HFF-Myc (cell line): Measurements from ENCODE around the gene EPC2.
A peak's percentile ranks its signal among the peaks of the same experiment; 100 is the strongest.
"Not testable (repeated sequence)": the region's sequence is repeated elsewhere in the genome, so short reads cannot be mapped to it uniquely, and the experiment has no call there.

ENCODE experiments used
- DNase-seq: peaks from one replicate; pipeline ENCODE4 v3.0.0-alpha.2; 2011; ENCODE audit warnings: low read depth; ENCODE audit errors: extremely low read depth
- H3K4me3 ChIP-seq: replicated peaks from 2 replicates; pipeline ENCODE4 v1.5.1; 2011; ENCODE audit warnings: low read depth, mild to moderate bottlenecking, control low read depth, low read length
- CTCF ChIP-seq: IDR thresholded peaks from 2 replicates; pipeline ENCODE4 v1.5.1; 2012; ENCODE audit warnings: mild to moderate bottlenecking, low read depth, low read length, control low read depth; ENCODE audit errors: missing control alignments

The EPC2 gene

GRCh38 chr2:148754864-148755263, 110.3 kb downstream of the EPC2 start:
- no peak for TF ChIP-seq CTCF
- H3K4me3 ChIP-seq, result no peak overlapping the region
- DNase-seq, result no peak

- H3K4me3 ChIP-seq, result no peak overlapping the region
- peak; percentile 2 for DNase-seq
- no peak for TF ChIP-seq CTCF
Observed at GRCh38 chr2:148756292-148756975, 111.9 kb downstream of the EPC2 start.

- TF ChIP-seq CTCF, result no peak
Observed at GRCh38 chr2:148764815-148765214, 120.3 kb downstream of the EPC2 start.

GRCh38 chr2:148770047-148770446, 125.5 kb downstream of the EPC2 start:
- no peak for DNase-seq
- TF ChIP-seq CTCF, result no peak
- H3K4me3 ChIP-seq, result no peak overlapping the region

More at GRCh38 chr2:148764815-148765214, 120.3 kb downstream of the EPC2 start:
- no peak for DNase-seq
- H3K4me3 ChIP-seq, result no peak overlapping the region

- DNase-seq, result no peak
- no peak overlapping the region for H3K4me3 ChIP-seq
- no peak for TF ChIP-seq CTCF
Observed at GRCh38 chr2:148781544-148781943, 137.0 kb downstream of the EPC2 start.

GRCh38 chr2:148789059-148789458, 144.5 kb downstream of the EPC2 start:
- no peak for TF ChIP-seq CTCF
- H3K4me3 ChIP-seq, result no peak overlapping the region
- DNase-seq, result no peak

GRCh38 chr2:148790172-148790571, 145.6 kb downstream of the EPC2 start:
- not testable (repeated sequence) for DNase-seq, H3K4me3 ChIP-seq
